ENCODE results near the gene IRF9.

DNA sequence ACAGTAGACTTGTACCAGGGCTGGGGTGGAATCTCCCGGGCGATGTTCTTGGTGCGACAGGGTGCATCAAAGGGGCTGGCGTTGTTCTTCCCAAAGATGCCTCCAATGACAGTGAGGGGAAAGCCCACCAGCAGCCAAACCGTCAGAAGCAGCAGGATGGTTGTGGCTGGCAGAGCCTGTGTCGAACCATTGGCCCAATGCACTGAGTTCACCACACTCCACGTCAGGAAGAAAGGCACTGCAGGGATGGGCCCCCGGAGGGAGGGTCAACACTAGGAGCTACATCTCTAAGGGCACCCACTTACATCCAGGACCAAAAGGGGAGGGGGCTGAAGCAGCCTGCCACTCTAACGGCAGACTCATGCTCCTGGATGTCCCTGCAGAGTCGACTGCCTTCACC lies 29.4 kb downstream of the IRF9 start:
- TF ChIP-seq CREB1 (CRISPR knock-in tag; IDR thresholded peaks at IDR 0.05; ENCODE audit: low read depth) (no peak), EZH2 (IDR thresholded peaks at IDR 0.05; ENCODE audit: low read depth, unreplicated experiment) (no peak), EZH2phosphoT487 (IDR thresholded peaks at IDR 0.05; ENCODE audit: unreplicated experiment) (no peak), ZNF114 (CRISPR knock-in tag; IDR thresholded peaks at IDR 0.05) (no peak), STAT1 (IDR thresholded peaks at IDR 0.05; ENCODE audit: unreplicated experiment) (no peak)
- TF ChIP-seq, protein P1, sequence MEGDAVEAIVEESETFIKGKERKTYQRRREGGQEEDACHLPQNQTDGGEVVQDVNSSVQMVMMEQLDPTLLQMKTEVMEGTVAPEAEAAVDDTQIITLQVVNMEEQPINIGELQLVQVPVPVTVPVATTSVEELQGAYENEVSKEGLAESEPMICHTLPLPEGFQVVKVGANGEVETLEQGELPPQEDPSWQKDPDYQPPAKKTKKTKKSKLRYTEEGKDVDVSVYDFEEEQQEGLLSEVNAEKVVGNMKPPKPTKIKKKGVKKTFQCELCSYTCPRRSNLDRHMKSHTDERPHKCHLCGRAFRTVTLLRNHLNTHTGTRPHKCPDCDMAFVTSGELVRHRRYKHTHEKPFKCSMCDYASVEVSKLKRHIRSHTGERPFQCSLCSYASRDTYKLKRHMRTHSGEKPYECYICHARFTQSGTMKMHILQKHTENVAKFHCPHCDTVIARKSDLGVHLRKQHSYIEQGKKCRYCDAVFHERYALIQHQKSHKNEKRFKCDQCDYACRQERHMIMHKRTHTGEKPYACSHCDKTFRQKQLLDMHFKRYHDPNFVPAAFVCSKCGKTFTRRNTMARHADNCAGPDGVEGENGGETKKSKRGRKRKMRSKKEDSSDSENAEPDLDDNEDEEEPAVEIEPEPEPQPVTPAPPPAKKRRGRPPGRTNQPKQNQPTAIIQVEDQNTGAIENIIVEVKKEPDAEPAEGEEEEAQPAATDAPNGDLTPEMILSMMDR (conservative IDR thresholded peaks at IDR 0.05; ENCODE audit: low read depth in 2 of 2), result no peak
- TF ChIP-seq, protein P2, sequence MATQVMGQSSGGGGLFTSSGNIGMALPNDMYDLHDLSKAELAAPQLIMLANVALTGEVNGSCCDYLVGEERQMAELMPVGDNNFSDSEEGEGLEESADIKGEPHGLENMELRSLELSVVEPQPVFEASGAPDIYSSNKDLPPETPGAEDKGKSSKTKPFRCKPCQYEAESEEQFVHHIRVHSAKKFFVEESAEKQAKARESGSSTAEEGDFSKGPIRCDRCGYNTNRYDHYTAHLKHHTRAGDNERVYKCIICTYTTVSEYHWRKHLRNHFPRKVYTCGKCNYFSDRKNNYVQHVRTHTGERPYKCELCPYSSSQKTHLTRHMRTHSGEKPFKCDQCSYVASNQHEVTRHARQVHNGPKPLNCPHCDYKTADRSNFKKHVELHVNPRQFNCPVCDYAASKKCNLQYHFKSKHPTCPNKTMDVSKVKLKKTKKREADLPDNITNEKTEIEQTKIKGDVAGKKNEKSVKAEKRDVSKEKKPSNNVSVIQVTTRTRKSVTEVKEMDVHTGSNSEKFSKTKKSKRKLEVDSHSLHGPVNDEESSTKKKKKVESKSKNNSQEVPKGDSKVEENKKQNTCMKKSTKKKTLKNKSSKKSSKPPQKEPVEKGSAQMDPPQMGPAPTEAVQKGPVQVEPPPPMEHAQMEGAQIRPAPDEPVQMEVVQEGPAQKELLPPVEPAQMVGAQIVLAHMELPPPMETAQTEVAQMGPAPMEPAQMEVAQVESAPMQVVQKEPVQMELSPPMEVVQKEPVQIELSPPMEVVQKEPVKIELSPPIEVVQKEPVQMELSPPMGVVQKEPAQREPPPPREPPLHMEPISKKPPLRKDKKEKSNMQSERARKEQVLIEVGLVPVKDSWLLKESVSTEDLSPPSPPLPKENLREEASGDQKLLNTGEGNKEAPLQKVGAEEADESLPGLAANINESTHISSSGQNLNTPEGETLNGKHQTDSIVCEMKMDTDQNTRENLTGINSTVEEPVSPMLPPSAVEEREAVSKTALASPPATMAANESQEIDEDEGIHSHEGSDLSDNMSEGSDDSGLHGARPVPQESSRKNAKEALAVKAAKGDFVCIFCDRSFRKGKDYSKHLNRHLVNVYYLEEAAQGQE (IDR thresholded peaks at IDR 0.05; ENCODE audit: unreplicated experiment), result no peak

Data from GM23338 (cell line).